ENCODE results near the gene GPR153.

GPR153 gene

GRCh38 chr1:6287431-6287886 is 26.6 kb upstream of the GPR153 start:
- in situ Hi-C loops (cut with HindIII; ENCODE audit: low sequenced_read_pairs), result no loop called here
- H3K4me3 ChIP-seq (ENCODE audit: low read depth, low read length), result no peak overlapping the region
- no peak for DNase-seq (ENCODE audit: low read depth)
- no peak for TF ChIP-seq CTCF (IDR thresholded peaks at IDR 0.05; ENCODE audit: low read depth, low read length, missing control alignments)

GRCh38 chr1:6287029-6287428 is 26.1 kb upstream of the GPR153 start:
- in situ Hi-C loops (cut with HindIII; ENCODE audit: low sequenced_read_pairs), result no loop called here
- no peak for DNase-seq (ENCODE audit: low read depth)
- no peak overlapping the region for H3K4me3 ChIP-seq (ENCODE audit: low read depth, low read length)
- TF ChIP-seq CTCF (IDR thresholded peaks at IDR 0.05; ENCODE audit: low read depth, low read length, missing control alignments), result no peak

- no peak for DNase-seq (ENCODE audit: low read depth)
- in situ Hi-C loops (cut with HindIII; ENCODE audit: low sequenced_read_pairs), result no loop called here
- no peak overlapping the region for H3K4me3 ChIP-seq (ENCODE audit: low read depth, low read length)
- TF ChIP-seq CTCF (IDR thresholded peaks at IDR 0.05; ENCODE audit: low read depth, low read length, missing control alignments), result no peak
These were observed 25.4 kb upstream of the GPR153 start for GRCh38 chr1:6286266-6286665.

- in situ Hi-C loops (cut with HindIII; ENCODE audit: low sequenced_read_pairs), result no loop called here
- DNase-seq (ENCODE audit: low read depth), result no peak
- H3K4me3 ChIP-seq (ENCODE audit: low read depth, low read length), result no peak overlapping the region
- no peak for TF ChIP-seq CTCF (IDR thresholded peaks at IDR 0.05; ENCODE audit: low read depth, low read length, missing control alignments)
These were observed 24.4 kb upstream of the GPR153 start for GRCh38 chr1:6285336-6285735.

- no peak overlapping the region for H3K4me3 ChIP-seq (ENCODE audit: low read depth, low read length)
- DNase-seq (ENCODE audit: low read depth), result no peak
- in situ Hi-C loops (cut with HindIII; ENCODE audit: low sequenced_read_pairs), result no loop called here
- no peak for TF ChIP-seq CTCF (IDR thresholded peaks at IDR 0.05; ENCODE audit: low read depth, low read length, missing control alignments)
These were observed 21.8 kb upstream of the GPR153 start for GRCh38 chr1:6282577-6283270.

- no peak for DNase-seq (ENCODE audit: low read depth)
- H3K4me3 ChIP-seq (ENCODE audit: low read depth, low read length), result no peak overlapping the region
- in situ Hi-C loops (cut with HindIII; ENCODE audit: low sequenced_read_pairs), result no loop called here
- TF ChIP-seq CTCF (IDR thresholded peaks at IDR 0.05; ENCODE audit: low read depth, low read length, missing control alignments), result no peak
These were observed 20.9 kb upstream of the GPR153 start for GRCh38 chr1:6281511-6282402.
